ENCODE measurements around the gene GBX1.

DNA sequence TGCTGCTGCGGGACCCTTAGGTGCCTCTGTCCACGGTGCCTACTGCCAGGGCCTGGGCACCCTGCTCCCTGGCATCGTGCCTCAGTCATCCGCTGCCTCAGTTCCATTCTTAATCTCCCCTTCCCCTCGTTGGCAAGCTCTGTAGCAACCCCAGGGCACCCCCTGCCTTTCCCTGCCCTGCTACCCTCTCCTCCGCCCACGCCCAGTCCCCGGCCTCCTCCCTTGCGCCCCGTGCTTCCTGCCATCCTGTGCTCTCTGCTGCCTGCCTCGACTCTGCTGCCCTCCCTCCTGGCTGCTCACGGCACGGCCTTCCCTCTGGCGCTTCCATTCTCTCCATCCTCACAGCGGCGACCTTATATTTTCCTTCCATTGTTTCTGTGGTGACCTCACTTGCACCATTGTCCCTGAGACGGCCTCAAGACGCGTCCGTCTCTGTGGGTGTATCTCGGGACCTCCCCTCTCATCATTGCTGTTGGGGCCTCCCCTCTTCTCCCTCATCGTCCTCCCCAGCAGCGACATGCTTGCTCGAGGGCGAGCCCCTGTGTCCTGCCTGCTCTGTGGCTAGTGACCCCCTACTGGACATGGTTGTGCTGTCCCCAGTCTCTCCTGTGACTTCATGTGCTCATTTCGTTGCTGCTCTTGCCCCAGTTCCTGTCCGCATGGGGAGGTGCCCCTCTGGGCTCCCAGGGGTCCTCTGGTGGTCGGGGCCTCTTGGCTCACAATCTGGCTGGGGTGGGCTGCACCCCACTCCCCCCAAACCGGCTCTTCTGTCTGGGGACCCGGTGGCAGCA is 45.9 kb downstream of the GBX1 start:
- TF ChIP-seq, protein P1, sequence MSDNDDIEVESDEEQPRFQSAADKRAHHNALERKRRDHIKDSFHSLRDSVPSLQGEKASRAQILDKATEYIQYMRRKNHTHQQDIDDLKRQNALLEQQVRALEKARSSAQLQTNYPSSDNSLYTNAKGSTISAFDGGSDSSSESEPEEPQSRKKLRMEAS (CRISPR knock-in tag; IDR thresholded peaks at IDR 0.05) = no peak
- TF ChIP-seq, protein P2, sequence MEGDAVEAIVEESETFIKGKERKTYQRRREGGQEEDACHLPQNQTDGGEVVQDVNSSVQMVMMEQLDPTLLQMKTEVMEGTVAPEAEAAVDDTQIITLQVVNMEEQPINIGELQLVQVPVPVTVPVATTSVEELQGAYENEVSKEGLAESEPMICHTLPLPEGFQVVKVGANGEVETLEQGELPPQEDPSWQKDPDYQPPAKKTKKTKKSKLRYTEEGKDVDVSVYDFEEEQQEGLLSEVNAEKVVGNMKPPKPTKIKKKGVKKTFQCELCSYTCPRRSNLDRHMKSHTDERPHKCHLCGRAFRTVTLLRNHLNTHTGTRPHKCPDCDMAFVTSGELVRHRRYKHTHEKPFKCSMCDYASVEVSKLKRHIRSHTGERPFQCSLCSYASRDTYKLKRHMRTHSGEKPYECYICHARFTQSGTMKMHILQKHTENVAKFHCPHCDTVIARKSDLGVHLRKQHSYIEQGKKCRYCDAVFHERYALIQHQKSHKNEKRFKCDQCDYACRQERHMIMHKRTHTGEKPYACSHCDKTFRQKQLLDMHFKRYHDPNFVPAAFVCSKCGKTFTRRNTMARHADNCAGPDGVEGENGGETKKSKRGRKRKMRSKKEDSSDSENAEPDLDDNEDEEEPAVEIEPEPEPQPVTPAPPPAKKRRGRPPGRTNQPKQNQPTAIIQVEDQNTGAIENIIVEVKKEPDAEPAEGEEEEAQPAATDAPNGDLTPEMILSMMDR (IDR thresholded peaks at IDR 0.05) = no peak
- TF ChIP-seq JUN (CRISPR knock-in tag; IDR thresholded peaks at IDR 0.05) = no peak
